Stimulated activated CD4-positive, alpha-beta T cell treated with anti-CD3 and anti-CD28 coated beads, Interleukin-12 subunit alpha, Interleukin-12 subunit beta, amount 100 ng/mL, for 48 hours (primary cell): Measurements from ENCODE around the gene ADAMTS4.

ENCODE experiments used
- DNase-seq, 3 donors: peaks; one replicate each; pipeline ENCODE4 v3.0.0-alpha.2; 2020; ENCODE audit warnings: low read depth in 2 of 3, low spot score in 1 of 3

Gene ADAMTS4

DNA sequence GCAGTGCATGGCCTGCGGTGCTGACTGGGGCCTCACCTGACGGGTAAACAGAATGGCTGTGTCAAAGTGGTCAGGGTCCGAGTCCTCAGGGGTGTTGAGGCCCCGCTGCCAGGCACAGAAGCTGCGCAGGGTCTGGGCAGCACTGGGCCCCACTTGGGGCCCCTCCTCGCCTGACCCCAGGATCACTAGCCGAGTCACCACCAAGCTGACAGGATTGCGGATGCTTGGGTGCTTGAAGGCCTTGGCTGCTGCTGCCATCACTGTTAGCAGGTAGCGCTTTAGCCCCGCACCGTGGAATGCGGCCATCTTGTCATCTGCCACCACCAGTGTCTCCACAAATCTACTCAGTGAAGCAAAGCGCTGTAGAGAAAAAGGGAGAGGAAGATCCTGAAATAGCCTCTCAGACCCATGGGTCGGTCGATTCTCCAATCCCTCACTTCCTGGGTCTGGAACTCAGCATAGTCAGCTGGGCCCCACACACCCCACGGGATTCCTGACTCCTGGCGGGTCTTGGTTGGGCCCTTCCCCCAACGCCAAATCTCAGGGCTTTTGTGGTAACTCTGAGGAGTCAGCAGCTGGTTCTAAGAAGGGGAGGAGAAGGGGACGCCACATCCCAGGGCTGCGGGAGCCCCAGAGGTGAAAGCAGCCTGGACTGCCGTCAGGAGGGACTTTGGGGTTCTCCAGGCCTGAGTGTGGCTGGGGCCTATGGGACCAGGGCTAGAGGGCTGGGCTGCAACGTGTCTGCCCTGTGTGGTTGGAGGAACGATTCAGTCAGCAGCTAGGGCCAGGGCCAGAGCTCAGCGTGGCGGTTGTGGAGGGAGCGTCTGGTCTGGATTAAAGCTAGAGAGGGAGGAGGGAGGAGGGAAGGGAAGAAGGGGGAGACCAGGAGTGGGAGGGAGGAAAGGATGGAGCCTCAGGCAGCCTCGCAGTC is 2.1 kb downstream of the ADAMTS4 start:
- no peak for DNase-seq

DNA sequence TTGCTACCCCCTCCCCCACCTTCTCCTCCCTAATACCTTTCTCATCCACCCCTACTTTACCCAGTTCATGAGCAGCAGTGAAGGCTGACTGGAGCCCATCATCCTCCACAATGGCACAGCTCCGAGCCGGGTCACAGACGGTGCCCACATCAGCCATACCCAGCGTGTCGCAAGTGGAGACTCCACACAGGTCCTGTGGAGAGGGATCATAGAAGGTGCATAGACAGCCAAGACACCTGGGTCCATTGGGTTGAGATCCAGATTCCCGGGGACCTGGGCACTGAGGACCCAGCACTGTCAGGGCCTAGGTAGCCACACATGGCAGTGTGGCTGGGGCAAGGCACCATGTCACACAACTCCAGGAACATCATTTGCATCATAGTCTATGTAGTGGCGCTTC is 2.7 kb downstream of the ADAMTS4 start:
- no peak for DNase-seq

DNA sequence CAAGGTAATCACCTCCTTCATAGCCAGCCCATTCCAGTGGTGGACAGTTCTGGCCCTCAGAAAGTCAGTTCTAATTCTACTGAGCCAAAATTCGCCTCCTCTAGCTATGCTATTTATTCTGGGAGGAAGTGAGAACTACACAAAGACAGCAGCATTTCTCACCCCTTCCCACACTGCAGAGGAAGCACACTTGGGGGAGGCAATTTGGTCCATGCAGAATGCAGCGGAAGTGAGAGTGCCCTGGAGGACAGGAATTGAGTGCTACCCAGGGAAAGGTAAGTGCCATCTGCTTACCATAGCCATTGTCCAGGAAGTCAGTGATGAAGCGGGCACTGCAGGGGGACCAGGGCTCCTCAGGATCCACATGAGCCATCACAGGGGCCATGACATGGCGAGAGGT is 3.7 kb downstream of the ADAMTS4 start:
- no peak for DNase-seq

DNA sequence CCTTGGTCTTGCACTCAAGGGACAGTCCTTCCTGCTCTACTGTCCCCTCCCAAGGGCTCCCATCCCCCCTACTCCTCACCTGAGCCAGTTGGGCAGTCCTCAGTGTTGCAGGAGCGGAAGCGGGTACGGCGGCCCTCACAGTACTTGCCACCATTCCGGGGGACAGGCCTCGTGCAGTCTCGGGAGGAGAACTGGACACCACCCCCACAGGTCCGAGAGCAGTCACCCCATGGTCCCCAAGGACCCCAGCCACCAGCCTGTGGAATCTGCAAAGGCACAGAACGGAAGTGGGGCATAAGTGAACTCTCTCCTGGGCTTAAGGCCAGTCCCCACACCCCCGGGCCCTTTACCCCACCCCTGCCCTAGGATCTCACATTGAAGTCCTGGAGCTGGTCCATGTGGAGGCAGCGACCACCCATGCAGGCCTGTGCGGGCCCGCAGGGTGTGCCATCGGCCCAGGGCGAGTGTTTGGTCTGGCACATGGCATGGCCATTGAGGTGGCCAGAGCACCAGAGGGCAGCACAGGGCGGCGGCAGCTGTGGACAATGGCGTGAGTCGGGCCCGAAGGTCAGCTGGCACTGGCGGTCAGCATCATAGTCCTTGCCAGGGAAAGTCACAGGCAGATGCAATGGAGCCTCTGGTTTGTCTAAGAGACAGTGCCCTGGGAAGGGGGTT is 5.2 kb downstream of the ADAMTS4 start:
- no peak for DNase-seq

DNA sequence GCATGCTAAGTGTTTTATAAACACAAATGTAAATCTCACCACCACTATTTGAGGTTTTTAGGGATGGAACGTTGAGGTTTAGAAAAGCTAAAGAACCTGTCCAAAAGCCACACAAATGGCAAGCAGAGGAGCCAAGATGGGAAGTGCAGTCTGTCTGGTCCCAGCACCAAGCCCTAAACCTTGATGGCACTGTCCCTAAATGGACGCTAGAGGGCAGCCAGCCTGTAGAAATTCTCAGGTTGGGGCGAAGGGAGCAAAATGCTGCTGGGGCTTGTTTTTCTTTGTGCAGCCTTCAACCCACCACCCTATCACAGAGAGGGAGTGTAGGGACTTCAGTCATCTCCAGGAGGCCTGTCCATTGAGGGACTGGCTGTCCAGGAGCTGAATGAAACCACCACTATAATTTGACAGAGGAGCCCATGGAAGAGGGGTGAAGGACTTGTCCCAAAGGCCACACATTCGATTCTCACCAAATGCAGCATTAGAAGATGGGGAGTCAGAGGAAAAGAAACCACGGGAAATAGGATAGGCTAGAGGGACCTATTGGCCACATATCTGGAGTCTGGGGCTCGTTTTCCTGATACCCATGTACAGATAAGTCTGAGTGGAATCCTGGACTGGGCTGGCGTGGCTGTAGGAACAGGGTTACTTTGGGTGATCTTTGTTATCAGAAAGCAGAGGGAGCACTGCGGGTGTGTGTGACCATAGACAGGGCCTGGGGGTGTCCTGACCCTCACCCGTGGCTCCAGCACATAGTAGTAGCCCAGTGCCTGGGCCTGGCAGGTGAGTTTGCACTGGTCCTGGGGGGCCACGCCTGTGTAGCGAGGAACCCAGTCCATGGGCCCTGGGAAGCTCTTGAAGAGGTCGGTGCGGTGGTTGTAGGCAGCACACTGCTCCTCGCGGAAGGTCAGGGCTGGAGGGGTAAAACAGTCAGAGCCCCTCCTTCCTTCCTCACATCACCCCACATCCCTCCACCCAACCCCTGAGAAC is 6.1 kb downstream of the ADAMTS4 start:
- DNase-seq: peak; percentile 44 to 74 (median 48)

DNA sequence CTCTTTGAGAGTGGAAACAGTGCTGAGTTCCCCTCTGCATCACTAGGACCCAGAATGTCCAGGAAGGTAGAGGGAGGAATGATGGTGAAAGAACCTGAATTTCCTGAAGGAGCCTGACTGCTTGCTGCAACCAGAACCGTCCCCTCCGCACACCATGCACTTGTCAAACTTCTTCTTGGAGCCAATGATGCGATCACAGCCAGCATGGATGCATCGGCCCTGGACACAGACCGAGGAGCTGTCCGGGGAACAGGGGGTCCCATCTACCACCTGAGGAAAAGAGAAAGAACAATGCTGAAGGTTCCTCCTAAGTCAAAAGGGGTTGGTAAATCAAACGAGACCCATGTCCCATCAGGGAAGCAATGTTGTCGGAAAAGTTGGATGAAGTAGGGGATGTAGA is 6.9 kb downstream of the ADAMTS4 start:
- no peak for DNase-seq

DNA sequence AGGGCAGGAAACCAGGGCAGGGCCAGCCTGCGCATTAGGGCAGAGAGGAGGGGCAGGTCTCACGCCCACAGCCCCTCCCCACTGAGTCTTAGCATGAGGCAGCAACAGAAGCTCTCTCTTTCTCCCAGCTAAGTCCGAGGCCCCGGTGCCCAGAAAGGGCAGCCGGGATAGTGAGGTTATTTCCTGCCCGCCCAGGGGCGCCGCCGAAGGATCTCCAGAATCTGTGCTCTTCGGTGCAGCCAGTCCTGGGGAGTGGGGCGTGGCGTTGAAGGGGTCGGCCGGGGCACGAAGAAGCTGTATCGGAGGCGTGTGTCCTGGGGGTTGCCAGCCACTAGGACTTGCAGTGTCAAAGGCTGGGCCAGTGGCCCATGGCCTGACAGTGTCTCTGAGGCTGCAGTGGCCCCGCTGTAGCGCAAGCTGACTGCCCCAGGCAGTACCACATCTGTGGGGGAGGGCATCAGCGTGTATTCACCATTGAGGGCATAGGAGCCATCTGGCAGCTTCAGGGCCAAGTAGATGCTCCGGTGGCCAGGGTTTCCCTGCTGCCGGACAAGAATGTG is 7.8 kb downstream of the ADAMTS4 start:
- DNase-seq: no peak

DNA sequence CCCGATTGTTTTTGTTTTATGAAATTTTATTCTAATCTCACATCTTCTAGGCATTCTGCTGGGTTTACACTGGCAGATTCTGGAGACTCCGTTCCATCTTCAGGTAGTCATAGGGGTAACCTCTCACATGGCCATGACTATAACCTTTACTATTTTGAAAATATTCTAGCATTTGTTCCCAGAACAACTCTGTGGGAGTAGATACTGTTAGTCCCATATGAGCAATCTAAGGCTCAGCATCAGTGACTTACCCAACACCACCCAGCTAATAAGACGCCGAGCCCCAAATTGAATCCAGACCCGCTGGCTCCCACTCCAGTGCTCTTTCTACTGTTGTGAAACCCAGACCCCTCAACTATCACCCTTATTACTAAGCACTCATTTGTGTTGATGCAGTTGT is 9.8 kb downstream of the ADAMTS4 start:
- no peak for DNase-seq

DNA sequence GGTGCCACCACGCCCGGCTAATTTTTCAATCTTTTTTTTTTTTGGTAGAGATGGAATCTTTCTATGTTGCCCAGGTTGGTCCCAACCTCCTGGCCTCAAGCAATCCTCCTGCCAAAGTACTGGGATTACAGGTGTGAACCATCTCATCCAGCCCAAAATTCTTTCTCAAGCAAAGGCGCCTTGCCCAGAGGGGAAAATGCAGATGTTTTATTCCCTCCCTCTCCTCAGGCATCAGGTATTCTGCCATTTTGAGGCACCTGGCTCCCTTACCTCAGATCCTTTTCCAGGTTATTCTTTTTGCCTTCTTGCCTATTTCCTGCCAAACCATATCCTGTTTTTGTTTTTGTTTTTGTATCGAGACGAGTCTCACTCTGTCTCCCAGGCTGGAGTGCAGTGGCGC is 10.5 kb downstream of the ADAMTS4 start:
- DNase-seq: no peak

DNA sequence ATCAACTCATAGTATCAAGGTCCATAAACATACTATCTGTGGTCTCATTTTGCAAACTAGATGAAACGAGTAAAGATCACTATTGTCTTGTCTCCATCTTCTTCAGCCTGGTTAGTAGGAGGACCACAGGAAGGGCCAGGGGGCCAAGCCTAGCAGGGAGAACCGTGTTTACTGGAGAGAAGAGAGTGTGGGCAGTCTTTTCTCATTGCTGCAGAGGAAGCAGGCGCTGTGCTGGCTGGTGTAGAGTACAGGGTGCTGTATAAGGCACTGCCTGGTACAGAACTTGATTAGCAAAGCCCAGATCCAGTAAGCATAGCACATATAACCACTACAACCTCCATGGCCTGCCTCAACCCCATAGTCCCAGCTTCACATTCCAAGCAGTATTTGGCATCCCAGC is 11.5 kb downstream of the ADAMTS4 start:
- DNase-seq: no peak

DNA sequence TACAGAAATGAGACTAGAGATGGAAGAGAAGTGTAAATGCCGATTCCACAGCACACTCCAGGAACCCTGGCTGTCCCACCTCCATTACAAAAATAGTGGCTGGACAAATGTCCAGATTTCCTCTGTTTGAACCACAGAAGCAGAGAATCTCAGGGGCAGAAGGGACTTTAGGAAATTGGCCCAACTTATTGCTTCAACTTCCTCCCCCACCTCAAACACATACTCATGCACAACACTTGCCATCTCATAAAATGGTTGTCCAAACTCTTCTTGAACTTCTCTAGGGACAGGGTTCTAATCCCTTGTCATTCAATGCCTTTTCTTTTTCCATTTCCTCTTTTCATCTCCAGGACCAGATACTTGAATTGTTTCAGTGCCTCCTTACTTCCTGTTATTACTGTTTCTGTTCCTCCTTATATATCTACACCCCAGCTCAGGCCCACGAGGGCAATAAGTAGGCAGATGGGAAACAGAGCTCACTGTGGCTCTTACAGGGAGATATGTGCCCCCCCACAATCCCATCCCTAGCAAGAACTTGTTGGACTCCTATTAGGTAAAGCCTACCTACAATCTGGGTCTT is 13.0 kb downstream of the ADAMTS4 start:
- no peak for DNase-seq

DNA sequence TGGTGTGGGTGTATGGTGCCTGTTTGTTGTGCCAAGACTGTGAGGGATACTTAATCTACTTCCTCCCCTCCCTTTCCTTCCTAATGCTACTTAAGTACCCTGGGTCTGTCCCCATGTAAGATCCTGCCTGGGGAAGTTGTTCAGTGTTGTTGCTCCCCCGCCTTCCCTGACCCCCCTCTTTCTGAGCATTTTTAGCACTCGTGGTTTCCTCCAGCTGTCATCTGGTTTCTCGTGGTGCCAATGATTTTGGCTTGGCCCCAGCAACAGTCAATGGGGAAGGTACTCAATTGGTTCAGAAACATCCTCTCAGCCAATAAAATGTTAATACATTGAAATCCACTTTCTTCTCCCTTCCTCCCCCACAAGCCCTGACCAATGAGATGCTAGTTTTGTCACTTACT is 13.6 kb downstream of the ADAMTS4 start:
- DNase-seq: peak; percentile 53 to 63 (median 56)

DNA sequence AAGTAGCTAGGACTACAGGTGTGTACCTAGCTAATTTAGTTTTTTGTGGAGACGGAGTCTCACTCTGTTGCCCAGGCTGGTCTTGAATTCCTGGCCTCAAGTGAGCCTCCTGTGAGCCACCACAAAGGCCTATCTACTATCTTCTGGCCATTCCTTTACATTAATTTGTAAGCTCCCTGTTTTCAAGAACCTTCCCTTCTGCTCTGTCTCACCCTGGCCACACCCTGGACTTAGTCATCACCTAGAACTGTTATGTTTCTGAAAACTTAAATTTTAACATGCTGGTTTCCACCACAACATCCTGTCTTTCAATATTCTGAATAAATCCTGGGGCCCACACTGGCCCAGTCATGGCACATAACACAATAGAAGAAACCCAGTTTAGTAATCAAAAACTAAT is 16.6 kb downstream of the ADAMTS4 start:
- DNase-seq: peak; percentile 55 to 59 (median 59)

DNA sequence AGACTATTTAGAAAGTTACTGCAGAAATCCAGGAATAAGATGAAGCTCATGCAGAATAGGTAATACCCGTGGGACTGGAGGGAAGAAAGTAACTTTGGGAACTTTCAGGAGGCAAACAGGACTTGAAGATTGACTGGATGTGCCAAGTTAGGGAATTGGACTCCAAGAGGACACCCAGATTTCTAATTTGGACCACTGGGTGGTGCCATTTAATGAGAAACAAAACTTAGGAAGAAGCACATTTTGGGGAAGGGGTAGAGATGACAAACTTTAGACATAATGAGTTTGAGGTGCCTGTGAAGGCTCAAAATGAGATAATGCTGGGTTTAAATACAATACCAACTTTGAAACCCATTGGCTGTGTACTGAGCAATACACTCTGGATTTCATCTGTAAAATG is 18.2 kb downstream of the ADAMTS4 start:
- no peak for DNase-seq

DNA sequence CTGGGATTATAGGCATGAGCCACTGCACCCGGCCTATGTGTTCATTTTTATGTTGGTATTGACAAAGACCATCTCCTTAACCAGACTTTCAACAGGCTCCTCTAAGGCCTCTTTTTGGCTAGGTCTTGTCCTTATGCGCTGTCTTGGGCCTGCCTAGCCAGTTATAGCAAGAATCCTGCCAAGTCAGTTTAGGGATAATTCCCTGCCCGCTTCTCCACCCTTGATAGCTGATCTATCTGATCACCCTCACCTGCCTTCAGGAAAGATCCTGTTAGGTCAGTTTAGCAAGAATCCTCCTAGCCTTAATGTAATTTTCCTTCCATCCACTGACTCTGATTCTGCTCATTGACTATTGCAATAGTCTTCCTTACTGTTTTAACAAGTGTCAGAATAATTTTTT is 19.2 kb downstream of the ADAMTS4 start:
- no peak for DNase-seq

DNA sequence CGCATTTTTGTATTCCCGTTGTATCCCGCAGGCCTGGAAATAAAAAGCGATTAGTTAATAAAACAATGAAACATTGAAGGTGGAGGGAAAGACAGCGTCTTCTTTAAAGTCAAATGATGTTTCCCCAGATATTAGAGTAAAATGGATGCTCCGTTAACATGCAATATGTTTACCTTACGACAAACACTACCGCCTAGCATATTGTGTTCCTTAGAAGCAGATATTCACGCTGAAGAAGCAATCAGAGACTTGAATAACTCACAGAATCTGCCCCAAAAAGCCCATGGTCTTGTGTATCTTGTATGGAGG is 21.0 kb downstream of the ADAMTS4 start:
- no peak for DNase-seq

DNA sequence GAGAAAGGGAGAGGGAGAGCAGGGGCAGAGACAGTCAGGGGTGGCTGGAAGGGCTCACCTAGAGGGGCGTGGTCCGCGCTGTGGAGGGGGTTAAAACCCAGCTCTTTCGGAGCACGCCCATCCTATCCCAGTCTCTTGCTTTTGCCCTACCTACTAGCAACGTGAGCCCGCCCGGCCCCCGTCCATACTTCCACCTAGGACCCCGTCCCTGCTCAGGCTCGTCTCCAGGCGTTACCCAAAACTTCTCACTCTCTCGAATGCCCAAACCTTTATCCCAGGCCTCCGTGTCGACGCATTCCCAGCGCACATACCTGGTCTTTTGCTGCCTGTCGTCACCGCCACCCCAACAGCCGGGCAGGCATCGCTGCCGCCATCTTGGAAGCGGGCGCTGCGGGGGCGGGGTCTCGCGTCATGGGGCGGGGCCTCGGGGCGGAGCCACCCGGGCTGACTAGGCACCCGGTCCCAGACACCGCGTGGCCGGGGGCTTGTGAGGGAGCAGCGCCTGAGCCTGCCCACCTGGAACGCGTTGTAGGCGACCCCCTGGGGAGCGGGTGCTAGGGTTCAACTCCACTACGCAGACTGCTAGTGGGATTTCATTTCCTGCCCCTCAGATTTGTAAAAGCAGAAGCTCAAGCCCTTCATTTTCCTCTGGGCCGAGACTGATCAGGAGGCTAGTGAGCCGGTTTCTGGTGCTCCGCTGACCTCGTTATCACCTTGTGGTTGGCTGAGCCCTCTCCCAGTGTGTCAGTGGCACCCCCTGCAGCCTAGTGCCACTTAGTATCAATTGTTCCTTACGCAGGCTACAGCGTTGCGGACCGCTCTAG is 21.5 kb downstream of the ADAMTS4 start, which contains the start of gene B4GALT3:
Gene B4GALT3 (minus strand): TSS at position 396 of the 824 bp plus-strand sequence. CDS start 1,447 bp downstream, outside the sequence.
- DNase-seq: peak; percentile 90 to 99 (median 95)

DNA sequence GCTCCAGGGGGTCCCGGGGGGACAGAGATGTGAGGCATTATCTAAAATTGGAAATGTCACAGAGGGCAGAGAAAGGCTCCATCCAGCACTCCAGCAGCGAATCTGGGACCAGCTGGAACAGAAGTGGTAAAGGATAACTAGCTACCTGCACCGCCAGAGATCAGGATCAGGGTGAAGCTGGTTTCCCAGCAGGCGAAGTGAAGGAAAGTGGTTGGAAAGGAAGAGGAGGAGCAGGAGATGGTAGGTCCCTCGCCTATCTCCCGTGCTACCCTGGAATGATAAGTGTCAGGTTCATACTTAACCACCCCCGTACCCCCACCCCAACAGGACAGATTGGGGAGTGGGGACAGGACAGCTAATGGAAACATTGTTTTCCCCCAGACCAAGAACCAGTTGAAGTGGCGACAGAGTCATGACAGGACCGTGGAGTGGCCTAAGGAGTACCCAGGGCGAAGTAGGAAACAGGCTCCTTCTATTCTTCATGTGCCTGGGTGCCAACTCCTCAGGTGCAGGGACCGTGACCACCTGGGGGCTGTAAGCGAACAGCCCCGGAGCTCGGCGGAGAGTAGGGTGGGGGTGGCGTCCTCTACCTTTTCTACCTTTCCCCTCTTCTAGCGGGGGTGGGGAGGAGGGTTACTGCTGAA is 22.3 kb downstream of the ADAMTS4 start:
- no peak for DNase-seq

DNA sequence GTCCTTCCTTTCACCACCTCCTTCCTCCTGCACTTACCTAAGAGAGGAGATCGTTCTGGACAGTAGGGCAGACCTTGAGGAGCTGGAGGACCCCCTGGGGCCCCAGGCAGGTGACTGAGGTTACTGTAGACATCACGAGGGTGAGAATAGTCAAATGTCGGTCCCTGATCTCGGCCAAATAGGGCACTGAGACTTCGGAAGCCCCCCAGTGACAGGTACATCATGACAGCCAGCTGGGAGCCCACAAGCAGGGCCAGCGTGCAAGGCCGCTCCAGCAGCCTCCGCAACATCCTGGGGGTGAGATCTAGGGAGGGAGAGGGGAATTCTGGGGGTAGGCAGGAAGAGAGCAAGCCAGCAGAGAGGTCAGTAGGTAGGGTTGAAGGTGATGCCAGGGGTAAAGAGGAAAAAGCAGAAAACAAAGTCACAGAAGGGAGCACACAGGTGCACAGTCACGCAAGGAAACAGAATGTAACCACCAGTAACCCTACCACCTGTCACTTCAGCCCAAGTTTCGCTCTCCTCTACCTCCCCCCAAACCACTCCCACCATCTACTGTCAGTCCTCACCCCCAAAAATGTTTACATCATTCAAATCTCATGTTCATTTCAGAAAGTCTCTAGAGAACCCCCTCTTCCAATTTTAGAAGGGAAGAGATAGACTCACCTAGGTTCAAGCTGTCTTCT is 22.9 kb downstream of the ADAMTS4 start:
- DNase-seq: no peak
